GM12874 (cell line): Measurements from ENCODE around the gene MRTO4.
"Not testable (repeated sequence)": the region's sequence is repeated elsewhere in the genome, so short reads cannot be mapped to it uniquely, and the experiment has no call there.

Experiments used
- CTCF ChIP-seq: IDR thresholded peaks from 2 replicates; pipeline ENCODE4 v1.5.1; 2011; ENCODE audit warnings: low read depth, mild to moderate bottlenecking, control low read depth, low read length, moderate library complexity; ENCODE audit not compliant: insufficient read depth

Gene MRTO4

DNA sequence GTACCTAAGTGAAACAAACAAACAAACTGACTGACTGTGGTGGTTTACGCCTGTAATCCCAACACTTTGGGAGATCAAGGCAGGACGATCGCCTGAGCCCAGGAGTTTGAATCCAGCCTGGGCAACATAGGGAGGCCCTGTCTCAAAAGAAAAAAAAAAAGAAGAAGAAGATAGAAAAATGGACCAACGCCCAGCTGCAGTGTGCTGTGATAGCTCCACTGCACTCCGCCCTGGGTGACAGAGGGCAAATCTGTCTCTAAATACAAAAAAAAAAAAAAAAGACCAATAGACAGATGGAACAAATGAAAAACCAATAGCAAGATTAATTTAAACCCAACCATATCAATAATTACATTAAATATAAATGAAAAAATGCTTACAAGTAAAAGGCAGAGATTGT, 23.0 kb downstream of the MRTO4 start:
- no peak for TF ChIP-seq CTCF

GRCh38 chr1:19283891-19284290, 32.3 kb downstream of the MRTO4 start:
- no peak for TF ChIP-seq CTCF

DNA sequence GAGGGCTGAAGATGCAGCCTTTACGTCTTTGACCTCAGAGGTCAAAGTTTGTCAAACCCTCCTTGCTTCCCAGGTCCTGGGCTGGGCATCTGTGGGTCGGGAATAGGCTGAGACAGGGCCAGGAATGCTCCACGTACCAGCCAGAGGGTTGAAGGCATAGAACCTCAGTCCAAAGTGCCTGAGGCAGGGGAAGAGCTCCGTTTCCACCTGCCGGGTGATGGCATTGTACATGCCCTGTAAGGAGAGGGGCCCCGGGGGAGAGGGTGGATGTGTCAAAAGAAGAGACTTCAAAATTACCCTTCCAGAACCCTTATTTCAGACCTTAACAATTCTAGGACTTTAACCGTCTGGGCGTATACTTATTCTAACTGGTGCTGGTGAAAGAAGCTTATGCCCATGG, 33.3 kb downstream of the MRTO4 start:
- no peak for TF ChIP-seq CTCF

- TF ChIP-seq CTCF, result no peak
Measured at GRCh38 chr1:19287436-19288185, 36.0 kb downstream of the MRTO4 start.

DNA sequence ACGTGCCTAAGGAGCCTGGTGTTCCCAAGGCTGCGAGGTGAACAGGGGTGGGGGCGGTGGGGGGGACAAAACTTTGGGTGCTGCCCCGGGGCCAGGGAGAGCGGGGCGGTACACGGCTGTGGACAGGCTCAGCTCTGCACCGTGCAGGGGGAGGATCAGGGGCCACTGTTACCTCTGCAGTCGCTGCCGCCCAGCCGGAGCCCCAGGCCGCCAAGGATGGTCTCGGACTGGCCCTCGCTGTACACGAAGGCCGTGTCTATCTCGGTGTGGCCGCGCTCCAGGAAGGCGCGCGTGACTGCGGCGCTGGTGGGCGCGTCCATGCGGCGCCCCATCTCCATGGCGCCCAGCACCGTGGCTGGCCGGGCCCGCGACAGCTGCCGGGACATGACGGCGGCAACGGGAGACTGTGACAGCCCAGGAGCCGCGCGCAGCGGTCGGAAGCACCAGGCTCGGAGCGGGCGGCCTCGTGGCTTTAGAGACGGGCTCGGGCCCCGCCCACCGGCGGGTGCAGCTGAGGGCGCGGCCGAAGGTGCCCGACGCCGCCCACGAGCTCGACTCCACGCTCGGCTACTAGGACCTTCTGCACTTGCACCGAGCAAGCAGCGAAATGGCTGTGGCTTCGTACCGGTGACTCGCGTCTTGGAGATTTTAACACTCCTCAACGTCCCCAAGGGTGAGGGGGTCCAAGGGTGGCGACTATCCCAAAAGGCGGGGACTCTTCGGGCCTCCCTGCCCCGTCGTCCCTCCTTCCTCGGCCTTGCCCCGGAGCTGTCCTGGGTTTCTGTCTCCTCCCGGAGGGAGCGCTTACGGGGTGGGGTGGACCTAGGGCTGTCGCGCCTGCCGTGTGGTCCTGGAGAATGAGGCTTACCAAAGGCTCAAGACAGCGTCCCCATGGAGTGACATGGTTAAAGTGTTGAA, 37.0 kb downstream of the MRTO4 start, which contains the start of gene AKR7A3:
AKR7A3 (minus strand) TSS at position 447 of the 918 bp plus-strand sequence; CDS start at position 386, 61 bp downstream.
- not testable (repeated sequence) for TF ChIP-seq CTCF

- no peak for TF ChIP-seq CTCF
Measured at GRCh38 chr1:19289244-19289643, 37.6 kb downstream of the MRTO4 start.

DNA sequence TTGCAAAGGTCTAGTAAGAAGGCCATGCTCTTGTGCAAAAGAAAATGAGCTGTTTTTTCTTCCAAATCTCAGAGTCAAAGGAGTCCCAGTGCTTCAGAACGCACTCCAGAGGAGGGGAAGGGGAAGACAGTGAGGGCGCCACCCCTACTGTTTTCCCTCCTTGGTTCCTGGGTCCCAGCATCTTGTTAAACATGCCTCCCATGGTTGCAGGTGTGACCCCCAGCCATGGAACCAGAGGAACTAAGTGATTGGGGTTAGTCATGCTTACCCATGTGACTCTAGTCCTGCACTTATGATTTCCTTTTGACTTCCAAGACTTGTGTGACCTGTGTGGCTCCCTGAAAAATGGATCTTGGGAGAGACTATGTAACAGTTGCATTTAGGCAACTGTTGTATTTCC, 43.0 kb downstream of the MRTO4 start:
- no peak for TF ChIP-seq CTCF
